H1 (cell line): ENCODE results near the gene ZNF385B. TPM values are rescaled to one million over a fixed set of nuclear protein-coding genes. Genes with fewer than 3 reads are reported as not detected.
A peak's percentile ranks its signal among the peaks of the same experiment; 100 is the strongest.

ENCODE experiments used
- CTCF ChIA-PET: fragments of 300-600 bp; sonication (Branson Sonifier 250); formaldehyde crosslinking; loops from one replicate; lab custom pipeline; 2021; ENCODE audit not compliant: partially characterized antibody; lab: Charles Lee
- POLR2A ChIA-PET: fragments of 300-600 bp; sonication (Branson Sonifier 250); formaldehyde crosslinking; loops from one replicate; lab custom pipeline; 2021; ENCODE audit warnings: inconsistent platforms; ENCODE audit not compliant: partially characterized antibody; lab: Charles Lee
- DNase-seq, 2 experiments: peaks; one replicate each; pipeline versions ENCODE4 v3.0.0 to v3.0.0-alpha.2; 2010 to 2022; ENCODE audit warnings: low spot score in 2 of 2, low read depth in 1 of 2, mixed read lengths in 1 of 2
- FAIRE-seq: peaks from 2 replicates; lab custom pipeline; 2011; peaks lifted over from hg19 to GRCh38; lab: Jason Lieb, UNC
- H2AFZ ChIP-seq: 2 replicates; pipeline ENCODE4 v1.8.1; 2012; ENCODE audit warnings: low read length, inconsistent platforms
- H2AK5ac ChIP-seq: 2 replicates; pipeline ENCODE4 v1.6.1; 2013; ENCODE audit warnings: low read depth, low read length
- H2BK120ac ChIP-seq: replicated peaks from 2 replicates; pipeline ENCODE3; 2013; ENCODE audit warnings: low read depth, low read length, inconsistent platforms
- H2BK12ac ChIP-seq: 2 replicates; pipeline ENCODE4 v1.6.1; 2013; ENCODE audit warnings: low read depth, low read length
- H2BK15ac ChIP-seq: 2 replicates; pipeline ENCODE4 v1.6.1; 2013; ENCODE audit warnings: low read length
- H2BK20ac ChIP-seq: 2 replicates; pipeline ENCODE4 v1.6.1; 2013; ENCODE audit warnings: low read length
- H2BK5ac ChIP-seq: 2 replicates; pipeline ENCODE4 v1.6.1; 2013; ENCODE audit warnings: low read depth, low read length
- H3K14ac ChIP-seq: 2 replicates; pipeline ENCODE4 v1.6.1; 2013; ENCODE audit warnings: inconsistent platforms; ENCODE audit not compliant: insufficient read length
- H3K18ac ChIP-seq: 2 replicates; pipeline ENCODE4 v1.6.1; 2013; ENCODE audit warnings: low read length; ENCODE audit errors: extremely low read depth
- H3K23ac ChIP-seq: 2 replicates; pipeline ENCODE4 v1.6.1; 2013; ENCODE audit warnings: inconsistent platforms; ENCODE audit not compliant: insufficient read length
- H3K23me2 ChIP-seq: 2 replicates; pipeline ENCODE4 v1.6.1; 2013; ENCODE audit warnings: low read depth, low read length
- H3K27ac ChIP-seq: 2 replicates; pipeline ENCODE4 v1.6.1; 2011; ENCODE audit warnings: low read depth, low read length, inconsistent platforms
- H3K27me3 ChIP-seq, 4 experiments: replicated peaks in 1 of 4; 1 replicate in 1 of 4; 2 replicates in 3 of 4; pipeline versions ENCODE4 v1.6.1 to v1.8.1; 2011 to 2013; ENCODE audit warnings: low read length in 3 of 4, mild to moderate bottlenecking in 3 of 4, inconsistent platforms in 2 of 4, mixed read lengths in 2 of 4, moderate library complexity in 1 of 4; ENCODE audit not compliant: control insufficient read depth in 3 of 4, insufficient read depth in 3 of 4; ENCODE audit errors: extremely low read depth in 1 of 4
- H3K36me3 ChIP-seq, 4 experiments: 2 replicates each; pipeline versions ENCODE4 v1.6.1 to v1.8.1; 2011 to 2013; ENCODE audit warnings: mild to moderate bottlenecking in 4 of 4, low read length in 3 of 4, moderate library complexity in 2 of 4, control low read depth in 1 of 4, inconsistent platforms in 1 of 4; ENCODE audit not compliant: insufficient read depth in 4 of 4, control insufficient read depth in 2 of 4
- H3K4ac ChIP-seq: replicated peaks from 2 replicates; pipeline ENCODE3; 2013; ENCODE audit warnings: low read length, low read depth, mixed read lengths, inconsistent platforms; ENCODE audit not compliant: insufficient read length
- H3K4me1 ChIP-seq, 4 experiments: replicated peaks in 1 of 4; 1 replicate in 1 of 4; 2 replicates in 3 of 4; pipeline versions ENCODE4 v1.6.1 to v1.8.1; 2011 to 2013; ENCODE audit warnings: low read length in 3 of 4, inconsistent platforms in 2 of 4, mixed read lengths in 1 of 4; ENCODE audit not compliant: insufficient read depth in 4 of 4, control insufficient read depth in 3 of 4
- H3K4me2 ChIP-seq, 2 experiments: 2 replicates each; pipeline versions ENCODE4 v1.6.1 to v1.8.1; 2011 to 2013; ENCODE audit warnings: low read depth in 2 of 2, low read length in 2 of 2, control low read depth in 1 of 2, inconsistent platforms in 1 of 2, mild to moderate bottlenecking in 1 of 2; ENCODE audit not compliant: insufficient read depth in 1 of 2
- H3K4me3 ChIP-seq, 4 experiments: fragments of 200-600, 300-600 bp in 1 of 4; sonication (generic), shearing (Covaris generic), sonication (Bioruptor Twin) in 1 of 4; 2 replicates each; pipeline versions ENCODE4 v1.5.1 to v1.8.1; 2011 to 2016; ENCODE audit warnings: low read length in 4 of 4, low read depth in 3 of 4, control low read depth in 2 of 4, inconsistent platforms in 2 of 4, mild to moderate bottlenecking in 2 of 4, mixed read lengths in 1 of 4, moderate library complexity in 1 of 4; ENCODE audit not compliant: insufficient read depth in 2 of 4; ENCODE audit errors: extremely low read depth in 1 of 4
- H3K56ac ChIP-seq: replicated peaks from 2 replicates; pipeline ENCODE3; 2013; ENCODE audit warnings: low read depth, mild to moderate bottlenecking, mixed read lengths, low read length, inconsistent platforms; ENCODE audit not compliant: insufficient read length
- H3K79me1 ChIP-seq: 2 replicates; pipeline ENCODE4 v1.6.1; 2013; ENCODE audit warnings: low read depth, low read length, control low read depth
- H3K79me2 ChIP-seq, 2 experiments: 2 replicates each; pipeline versions ENCODE4 v1.6.1 to v1.8.1; 2012 to 2013; ENCODE audit warnings: low read length in 2 of 2, mild to moderate bottlenecking in 2 of 2, inconsistent platforms in 1 of 2; ENCODE audit not compliant: insufficient read depth in 2 of 2, control insufficient read depth in 1 of 2
- H3K9ac ChIP-seq, 4 experiments: replicated peaks in 1 of 4; 1 replicate in 1 of 4; 2 replicates in 3 of 4; pipeline versions ENCODE4 v1.6.1 to v1.8.1; 2011 to 2013; ENCODE audit warnings: low read depth in 3 of 4, low read length in 3 of 4, control low read depth in 2 of 4, mild to moderate bottlenecking in 2 of 4, moderate library complexity in 2 of 4, inconsistent platforms in 1 of 4; ENCODE audit errors: extremely low read depth in 1 of 4
- H3K9me3 ChIP-seq, 2 experiments: 2 replicates each; pipeline versions ENCODE4 v1.6.1 to v1.8.1; 2012 to 2013; ENCODE audit warnings: mild to moderate bottlenecking in 2 of 2, moderate library complexity in 2 of 2, control low read depth in 1 of 2, inconsistent platforms in 1 of 2, low read depth in 1 of 2, low read length in 1 of 2, mixed read lengths in 1 of 2; ENCODE audit not compliant: insufficient read depth in 2 of 2
- H4K20me1 ChIP-seq, 2 experiments: replicated peaks in 1 of 2; 2 replicates each; pipeline versions ENCODE3 to v1.8.1; 2011 to 2013; ENCODE audit warnings: inconsistent platforms in 2 of 2, low read length in 2 of 2, mild to moderate bottlenecking in 1 of 2; ENCODE audit not compliant: insufficient read depth in 2 of 2, control insufficient read depth in 1 of 2
- H4K5ac ChIP-seq: 2 replicates; pipeline ENCODE4 v1.6.1; 2013; ENCODE audit warnings: low read length, low read depth, mixed read lengths, inconsistent platforms; ENCODE audit not compliant: insufficient read length
- H4K8ac ChIP-seq: 2 replicates; pipeline ENCODE4 v1.8.0; 2013; ENCODE audit warnings: mild to moderate bottlenecking, moderate library complexity, low read length, inconsistent platforms; ENCODE audit not compliant: insufficient read depth; ENCODE audit errors: extremely low read depth
- H4K91ac ChIP-seq: replicated peaks from 2 replicates; pipeline ENCODE3; 2013; ENCODE audit warnings: low read length, mixed read lengths, inconsistent platforms; ENCODE audit not compliant: insufficient read length
- BACH1 ChIP-seq: IDR thresholded peaks from 2 replicates; pipeline ENCODE4 v1.6.1; 2012; ENCODE audit warnings: low read length, improper control_type of control experiment
- CBX8 ChIP-seq: fragments of 300-800, 300-1000 bp; sonication (generic); IDR thresholded peaks from 2 replicates; pipeline ENCODE4 v1.7.1; 2016; ENCODE audit warnings: low read depth, low read length, borderline replicate concordance
- CREB1 ChIP-seq: IDR thresholded peaks from 2 replicates; pipeline ENCODE4 v1.6.1; 2012; ENCODE audit warnings: inconsistent platforms
- EGR1 ChIP-seq: IDR thresholded peaks from 2 replicates; pipeline ENCODE4 v1.6.1; 2011; ENCODE audit warnings: low read depth, low read length, borderline replicate concordance
- FOSL1 ChIP-seq: IDR thresholded peaks from 2 replicates; pipeline ENCODE4 v1.6.1; 2011; ENCODE audit warnings: mild to moderate bottlenecking, low read depth, low read length, moderate library complexity; ENCODE audit not compliant: insufficient read depth
- JUND ChIP-seq: IDR thresholded peaks from 2 replicates; pipeline ENCODE4 v1.6.1; 2011; ENCODE audit warnings: mild to moderate bottlenecking, improper control_type of control experiment, low read length
- KDM5A ChIP-seq: fragments of 200-600 bp; IDR thresholded peaks from 2 replicates; pipeline ENCODE4 v1.7.1; 2012; ENCODE audit warnings: mild to moderate bottlenecking, low read length, inconsistent platforms, mixed read lengths
- NANOG ChIP-seq: IDR thresholded peaks from 2 replicates; pipeline ENCODE4 v1.6.1; 2011; ENCODE audit warnings: low read length, low read depth, mild to moderate bottlenecking, inconsistent platforms; ENCODE audit not compliant: insufficient read depth, poor library complexity, severe bottlenecking
- POLR2AphosphoS5 ChIP-seq: IDR thresholded peaks from 2 replicates; pipeline ENCODE4 v1.6.1; 2011; ENCODE audit warnings: low read depth, low read length
- SP4 ChIP-seq: IDR thresholded peaks from 2 replicates; pipeline ENCODE4 v1.6.1; 2012; ENCODE audit warnings: low read length, inconsistent platforms
- TAF1 ChIP-seq: IDR thresholded peaks from 2 replicates; pipeline ENCODE4 v1.6.1; 2011; ENCODE audit warnings: mild to moderate bottlenecking, low read depth, low read length
- TEAD4 ChIP-seq: IDR thresholded peaks from 2 replicates; pipeline ENCODE4 v1.6.1; 2012; ENCODE audit warnings: low read depth, low read length, inconsistent platforms, mixed read lengths
- polyA plus RNA-seq, 7 experiments: library from polyadenylated mRNA; depleted of rRNA in 3 of 7; stranded (reverse) in 5 of 7; unstranded in 2 of 7; fragments of >200 nt in 5 of 7; fragments of 200-250 nt in 2 of 7; gene quantifications; 1 replicate in 5 of 7; 2 replicates in 1 of 7; 4 replicates in 1 of 7; pipeline versions ENCODE4 v1.2.1 to v1.2.3, GENCODE V29; 2011 to 2013; ENCODE audit warnings: missing spikeins in 2 of 7, mixed read lengths in 2 of 7
- total RNA-seq: library from RNA; stranded (reverse); fragmentation: NEBNext Ultra II Directional; extraction: Animal tissue kit (Norgen Biotek cat#: 25700); gene quantifications from 2 replicates; pipeline ENCODE4 v1.2.1, GENCODE V29; 2021
- TF ChIP-seq, protein P1 (sequence below), 3 experiments: IDR thresholded peaks; 1 replicate in 2 of 3; 2 replicates in 1 of 3; pipeline versions ENCODE4 v1.5.1 to v1.6.1; 2011; ENCODE audit warnings: low read length in 3 of 3, mild to moderate bottlenecking in 3 of 3, inconsistent platforms in 2 of 3, low read depth in 1 of 3, moderate library complexity in 1 of 3; ENCODE audit not compliant: insufficient read depth in 1 of 3; ENCODE audit errors: control extremely low read depth in 1 of 3

Gene ZNF385B
- total and polyA plus RNA-seq, 2 of the 8 experiments (the other 6 are each of a cell fraction or from before 2014, with no cell fraction given): 1.1 to 3.7 TPM

DNA sequence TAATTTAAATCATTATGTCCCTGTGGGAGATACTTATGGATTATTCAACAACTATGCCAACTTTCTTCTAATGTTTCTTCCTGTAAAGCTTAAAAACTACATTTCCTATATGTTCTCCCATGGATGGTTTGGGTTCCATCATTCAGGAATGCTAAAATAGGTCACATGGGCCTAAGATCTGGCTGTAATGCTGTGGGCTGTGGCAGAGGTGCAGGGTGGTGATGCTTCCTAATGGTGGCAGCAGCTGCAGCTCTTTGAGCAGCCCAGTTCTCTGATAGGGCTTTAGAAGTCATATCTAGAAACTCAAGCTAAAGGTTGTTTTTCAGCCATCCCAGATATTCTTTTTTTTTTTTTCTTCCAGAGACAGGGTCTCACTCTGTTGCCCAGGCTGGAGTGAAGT, 266.1 kb downstream of the ZNF385B start:
- FAIRE-seq (no peak), DNase-seq (peak in 1 of 2 experiments; percentile 21)
- no peak overlapping the region for H4K5ac ChIP-seq
- H4K91ac ChIP-seq: no peak overlapping the region
- no peak overlapping the region for H2BK120ac ChIP-seq
- no peak overlapping the region for H2BK5ac ChIP-seq
- no peaks in the 10 kb centered on the region for H3K9me3 ChIP-seq
- ChIA-PET POLR2A (no interaction called here), CTCF (interaction anchor here (0.7 to 1.8 kb wide), 12 partner anchors 9 to 161 kb away, joined by 3 to 6 read pairs (median 3); no protein-coding TSS in a partner anchor)
- no peak overlapping the region; the same call in 1 of the 2 replicates for H4K8ac ChIP-seq
- H3K4me2 ChIP-seq: no peak overlapping the region
- no peaks in the 10 kb centered on the region for H3K23me2 ChIP-seq
- no peaks in the 10 kb centered on the region for H3K79me2 ChIP-seq
- H2AK5ac ChIP-seq: no peak overlapping the region
- H2BK15ac ChIP-seq: no peak overlapping the region
- H3K18ac ChIP-seq: no peak overlapping the region
- H3K36me3 ChIP-seq: no peaks in the 10 kb centered on the region
- H3K9ac ChIP-seq: no peak overlapping the region
- H4K20me1 ChIP-seq: no peaks in the 10 kb centered on the region
- H3K56ac ChIP-seq: no peak overlapping the region
- no peak overlapping the region for H2AFZ ChIP-seq
- H3K4me3 ChIP-seq: no peak overlapping the region
- H2BK12ac ChIP-seq: no peak overlapping the region
- no peaks in the 10 kb centered on the region for H3K27me3 ChIP-seq
- H3K4ac ChIP-seq: no peak overlapping the region
- no peaks in the 10 kb centered on the region for H3K4me1 ChIP-seq
- no peak overlapping the region for H3K27ac ChIP-seq
- no peak overlapping the region for H2BK20ac ChIP-seq
- no peaks in the 10 kb centered on the region for H3K79me1 ChIP-seq
- no peak overlapping the region for H3K23ac ChIP-seq
- H3K14ac ChIP-seq: no peak overlapping the region
- TF ChIP-seq JUND: no peak
- no peak for TF ChIP-seq BACH1
- no peak for TF ChIP-seq SP4
- TF ChIP-seq EGR1: no peak
- no peak for TF ChIP-seq POLR2AphosphoS5
- TF ChIP-seq CREB1: no peak
- TF ChIP-seq TEAD4: no peak
- TF ChIP-seq NANOG: no peak
- TF ChIP-seq KDM5A: no peak
- no peak for TF ChIP-seq CBX8
- no peak for TF ChIP-seq FOSL1
- TF ChIP-seq, protein P1, sequence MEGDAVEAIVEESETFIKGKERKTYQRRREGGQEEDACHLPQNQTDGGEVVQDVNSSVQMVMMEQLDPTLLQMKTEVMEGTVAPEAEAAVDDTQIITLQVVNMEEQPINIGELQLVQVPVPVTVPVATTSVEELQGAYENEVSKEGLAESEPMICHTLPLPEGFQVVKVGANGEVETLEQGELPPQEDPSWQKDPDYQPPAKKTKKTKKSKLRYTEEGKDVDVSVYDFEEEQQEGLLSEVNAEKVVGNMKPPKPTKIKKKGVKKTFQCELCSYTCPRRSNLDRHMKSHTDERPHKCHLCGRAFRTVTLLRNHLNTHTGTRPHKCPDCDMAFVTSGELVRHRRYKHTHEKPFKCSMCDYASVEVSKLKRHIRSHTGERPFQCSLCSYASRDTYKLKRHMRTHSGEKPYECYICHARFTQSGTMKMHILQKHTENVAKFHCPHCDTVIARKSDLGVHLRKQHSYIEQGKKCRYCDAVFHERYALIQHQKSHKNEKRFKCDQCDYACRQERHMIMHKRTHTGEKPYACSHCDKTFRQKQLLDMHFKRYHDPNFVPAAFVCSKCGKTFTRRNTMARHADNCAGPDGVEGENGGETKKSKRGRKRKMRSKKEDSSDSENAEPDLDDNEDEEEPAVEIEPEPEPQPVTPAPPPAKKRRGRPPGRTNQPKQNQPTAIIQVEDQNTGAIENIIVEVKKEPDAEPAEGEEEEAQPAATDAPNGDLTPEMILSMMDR (IDR thresholded peaks at IDR 0.05; ENCODE audit: control extremely low read depth in 1 of 3, insufficient read depth in 1 of 3, low read depth in 1 of 3, low read length in 3 of 3): peak; percentile 17 to 59 (median 55); a peak in 3 of 4 replicates
- TF ChIP-seq TAF1: no peak
